Activated CD8-positive, alpha-beta memory T cell treated with anti-CD3 and anti-CD28 coated beads for 4 hours (primary cell): ENCODE measurements around the gene LIX1L.

Experiments used
- DNase-seq, 2 donors: peaks; one replicate each; pipeline ENCODE4 v3.0.0-alpha.2; 2020; ENCODE audit warnings: low read depth in 2 of 2

The LIX1L gene

GRCh38 chr1:145985502-145986439 lies 28.0 kb upstream of the LIX1L start:
- no peak for DNase-seq

GRCh38 chr1:145985129-145985501 lies 27.3 kb upstream of the LIX1L start:
- no peak for DNase-seq

- DNase-seq: no peak
These were observed 26.4 kb upstream of the LIX1L start for GRCh38 chr1:145983960-145984830.

GRCh38 chr1:145983206-145983675 lies 25.4 kb upstream of the LIX1L start:
- DNase-seq: no peak

GRCh38 chr1:145982010-145982723 lies 24.4 kb upstream of the LIX1L start:
- no peak for DNase-seq

- DNase-seq: no peak
These were observed 22.7 kb upstream of the LIX1L start for GRCh38 chr1:145980457-145980994.

- no peak for DNase-seq
These were observed 22.1 kb upstream of the LIX1L start for GRCh38 chr1:145979746-145980456.

GRCh38 chr1:145978854-145979745 lies 21.3 kb upstream of the LIX1L start:
- DNase-seq: peak; percentile 53 to 74

- no peak for DNase-seq
These were observed 20.6 kb upstream of the LIX1L start for GRCh38 chr1:145978471-145978853.

- peak; percentile 45 to 60 for DNase-seq
These were observed 20.0 kb upstream of the LIX1L start for GRCh38 chr1:145977486-145978470.

- DNase-seq: no peak
These were observed 19.2 kb upstream of the LIX1L start for GRCh38 chr1:145977016-145977415.

GRCh38 chr1:145975216-145975615 lies 17.4 kb upstream of the LIX1L start:
- DNase-seq: no peak

GRCh38 chr1:145974721-145975120 lies 16.9 kb upstream of the LIX1L start:
- DNase-seq: no peak

GRCh38 chr1:145972580-145972979 lies 14.8 kb upstream of the LIX1L start:
- DNase-seq: no peak

GRCh38 chr1:145967288-145967687 lies 9.5 kb upstream of the LIX1L start:
- DNase-seq: no peak

GRCh38 chr1:145965119-145965744 lies 7.4 kb upstream of the LIX1L start:
- DNase-seq: no peak

GRCh38 chr1:145964328-145965118 lies 6.7 kb upstream of the LIX1L start, which contains the start of the genes ANKRD34A and POLR3GL:
TSS of gene ANKRD34A (minus strand) at chr1:145964575. CDS start at chr1:145961759, 2,816 bp downstream.
TSS of gene POLR3GL (plus strand) at chr1:145964690. CDS start at chr1:145974866, 10,176 bp downstream.
- DNase-seq: peak; percentile 75 to 84
